ENCODE data around the gene ANKRD33B.

ANKRD33B gene

DNA sequence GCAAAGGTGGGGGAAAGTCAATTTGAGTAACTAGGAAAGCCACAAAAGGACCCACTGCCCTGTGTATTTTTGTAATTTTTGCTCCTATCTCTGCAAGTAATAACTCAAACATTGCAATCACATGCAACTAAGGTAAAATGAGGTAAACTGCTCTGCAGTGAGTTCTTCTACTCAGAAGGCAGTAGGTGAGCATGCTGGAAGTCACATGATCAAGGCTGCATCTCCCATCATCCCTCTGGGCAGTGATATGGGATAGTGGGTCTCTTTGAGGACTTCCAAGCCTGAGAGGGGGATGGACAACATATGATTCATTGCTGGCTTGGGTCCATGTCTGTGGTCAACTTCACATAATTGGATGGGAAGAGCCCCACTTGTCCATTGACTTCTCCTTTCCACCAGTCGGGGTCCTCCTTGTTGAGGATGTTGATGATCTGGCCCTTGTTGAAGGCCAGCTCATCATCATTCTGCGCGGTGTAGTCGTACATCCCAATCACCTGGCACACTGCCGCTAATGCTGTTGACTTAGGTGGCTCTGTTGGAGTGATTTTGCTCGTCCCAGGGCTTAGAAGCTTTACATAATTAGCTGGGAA lies 100.4 kb downstream of the ANKRD33B start:
- peak; percentile 37 for DNase-seq

DNA sequence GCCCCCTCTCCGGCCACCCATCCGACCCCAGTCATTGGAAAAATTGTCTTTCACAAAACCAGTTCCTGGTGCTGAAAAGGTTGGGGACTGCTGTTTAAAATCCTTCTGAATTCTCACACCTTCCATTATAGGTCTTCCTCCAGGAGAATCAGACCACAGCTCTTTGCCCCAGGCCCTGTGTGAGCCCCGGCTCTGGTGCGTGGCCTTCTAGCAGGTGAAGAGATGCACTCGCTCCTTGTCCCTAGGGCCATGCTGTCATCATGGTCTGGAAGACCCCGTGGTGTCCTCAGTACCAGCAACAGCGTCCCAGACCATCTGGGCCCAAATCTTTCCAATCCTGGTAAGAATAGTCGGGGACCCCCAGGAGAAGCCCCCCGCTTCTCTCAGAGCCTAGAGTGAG lies 101.9 kb downstream of the ANKRD33B start:
- no peak for DNase-seq

DNA sequence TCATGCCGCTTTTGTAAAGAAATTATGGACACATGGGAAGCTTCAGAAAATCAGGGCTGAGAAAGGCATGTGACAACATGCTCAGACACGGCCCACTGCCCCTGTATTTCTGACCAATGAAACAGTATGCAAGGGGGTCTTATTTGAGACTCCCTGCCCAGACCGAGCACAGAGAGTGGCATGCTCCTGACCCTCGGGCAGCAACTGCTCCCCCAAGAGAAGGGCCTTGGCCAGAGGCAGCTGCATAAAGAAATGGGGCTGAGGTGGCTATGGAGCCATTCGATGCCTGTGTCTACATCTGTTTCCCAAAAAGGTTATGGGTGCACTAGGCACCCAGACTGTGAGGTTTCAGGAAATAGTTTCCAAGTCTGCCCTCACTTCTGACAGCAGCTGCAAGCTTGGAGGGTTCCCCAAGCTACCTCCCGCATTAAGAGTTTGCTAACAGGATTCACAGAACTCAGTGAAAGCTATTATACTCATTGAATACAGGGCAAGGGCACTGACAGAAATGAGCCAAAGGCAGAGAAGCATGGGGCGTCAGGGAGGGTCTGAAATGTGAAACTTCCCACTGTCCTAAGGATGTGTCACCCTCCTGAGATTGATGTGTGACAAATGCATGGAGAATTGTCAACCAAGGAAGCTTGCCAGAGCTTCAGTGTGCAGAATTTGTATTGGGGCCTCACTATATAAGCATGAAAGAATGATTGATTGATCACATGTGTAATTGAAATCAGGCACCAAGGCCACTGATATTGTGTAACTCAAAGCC lies 102.8 kb downstream of the ANKRD33B start:
- DNase-seq: no peak

DNA sequence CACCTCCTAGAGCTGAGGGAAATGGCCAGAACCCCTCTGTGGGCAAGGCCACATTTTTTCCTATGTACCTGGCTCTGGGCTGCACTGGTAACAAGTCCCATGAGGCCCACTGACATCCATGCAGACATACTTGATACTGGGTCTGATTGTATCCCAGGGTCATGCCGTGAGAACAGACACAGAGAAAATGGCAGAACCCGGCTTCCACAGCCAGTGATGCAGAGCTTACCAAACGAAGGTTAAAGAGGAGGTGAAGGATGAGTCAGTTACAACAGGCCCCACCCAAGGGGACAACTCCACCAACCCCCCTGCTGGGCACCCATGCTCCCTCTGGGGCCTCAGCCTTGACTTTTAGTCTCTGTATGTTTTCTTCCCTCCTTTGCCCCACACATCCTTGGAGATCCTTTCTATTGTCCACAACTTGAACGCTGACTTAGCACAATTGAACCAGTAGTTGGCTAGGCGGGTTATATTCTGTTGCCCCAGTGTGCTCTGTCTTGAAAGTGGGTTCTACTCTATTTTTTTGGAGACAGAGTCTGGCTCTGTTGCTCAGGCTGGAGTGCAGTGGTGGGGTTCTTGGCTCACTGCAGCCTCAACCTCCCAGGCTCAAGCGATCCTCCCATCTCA lies 103.7 kb downstream of the ANKRD33B start:
- no peak for DNase-seq

DNA sequence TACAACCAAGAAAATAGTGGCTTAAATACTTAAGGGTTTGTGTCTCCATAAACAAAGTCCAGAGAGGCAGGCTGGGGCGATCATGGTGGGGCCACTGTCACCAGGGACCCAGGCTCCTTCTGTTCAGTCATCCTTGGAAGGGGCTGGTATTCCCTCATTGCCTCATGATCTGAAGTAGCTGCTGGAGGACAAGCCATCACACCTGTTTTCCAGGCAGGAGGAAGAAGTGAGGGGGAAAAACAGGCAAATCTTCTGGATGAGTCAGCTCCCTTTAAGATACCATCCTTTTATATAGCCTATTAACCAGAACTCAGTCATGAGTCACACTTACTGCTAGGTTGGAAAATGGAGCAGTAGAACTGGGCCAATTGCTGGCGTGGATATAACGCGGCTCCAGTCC lies 104.8 kb downstream of the ANKRD33B start:
- DNase-seq: no peak

DNA sequence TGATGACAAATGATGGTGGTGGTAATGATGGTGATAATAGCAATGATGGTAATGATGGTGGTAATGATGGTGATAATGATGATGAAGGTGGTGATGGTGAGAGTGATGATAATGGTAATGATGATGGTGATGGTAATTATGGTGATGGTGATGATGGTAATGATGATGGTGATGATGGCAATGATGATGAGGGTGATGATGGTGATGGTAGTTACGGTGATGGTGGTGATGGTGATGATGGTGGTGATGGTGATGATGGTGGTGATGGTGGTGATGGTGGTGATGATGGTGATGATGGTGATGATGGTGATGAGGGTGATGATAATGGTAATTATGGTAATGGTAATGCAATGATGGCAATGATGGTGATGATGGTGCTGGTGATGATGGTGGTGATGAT lies 106.1 kb downstream of the ANKRD33B start:
- no peak for DNase-seq

DNA sequence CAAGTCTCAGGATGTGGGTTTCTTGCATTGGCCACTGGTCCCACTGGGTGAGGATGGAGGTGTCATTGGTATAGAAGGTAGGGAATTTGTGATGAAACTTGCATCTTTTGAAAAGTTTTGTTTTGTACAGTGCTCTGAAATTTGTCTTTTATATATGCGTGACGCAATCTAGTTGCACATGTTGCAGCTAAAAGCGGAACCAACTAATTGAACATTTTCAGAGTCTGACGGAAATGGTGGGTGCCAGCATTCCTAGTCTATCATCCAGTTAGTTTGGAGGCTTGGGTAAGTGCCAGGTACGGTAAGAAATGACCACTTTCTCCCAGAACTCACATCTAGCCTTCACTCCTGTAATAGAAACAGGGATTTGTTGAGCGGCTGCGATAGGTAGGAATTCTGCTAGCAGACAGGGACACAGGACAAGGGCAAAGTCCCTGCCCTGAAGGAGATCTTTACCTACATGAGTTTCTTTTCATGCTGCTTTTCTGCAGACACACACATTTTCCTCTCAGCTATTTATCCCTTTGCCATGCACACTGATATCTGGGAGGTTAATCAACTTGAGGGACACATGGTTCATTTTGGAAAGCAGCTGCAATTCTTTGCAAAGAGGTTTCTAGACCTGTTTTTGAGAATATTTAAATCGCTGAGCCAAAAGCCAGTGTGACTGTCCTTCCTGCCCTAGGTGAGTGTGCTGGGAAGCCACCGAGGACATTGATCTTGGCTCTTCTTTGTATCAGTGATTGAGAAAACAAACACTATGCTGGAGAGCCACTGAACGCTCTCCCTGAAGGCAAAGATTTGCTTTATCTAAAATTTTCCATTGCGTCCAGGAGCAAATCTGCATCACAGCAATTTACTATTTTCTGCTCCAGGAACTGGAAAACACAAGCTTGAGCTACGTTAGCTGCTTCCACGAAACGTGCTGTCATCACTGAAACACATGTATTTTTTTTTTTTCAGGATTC lies 107.5 kb downstream of the ANKRD33B start:
- no peak for DNase-seq

DNA sequence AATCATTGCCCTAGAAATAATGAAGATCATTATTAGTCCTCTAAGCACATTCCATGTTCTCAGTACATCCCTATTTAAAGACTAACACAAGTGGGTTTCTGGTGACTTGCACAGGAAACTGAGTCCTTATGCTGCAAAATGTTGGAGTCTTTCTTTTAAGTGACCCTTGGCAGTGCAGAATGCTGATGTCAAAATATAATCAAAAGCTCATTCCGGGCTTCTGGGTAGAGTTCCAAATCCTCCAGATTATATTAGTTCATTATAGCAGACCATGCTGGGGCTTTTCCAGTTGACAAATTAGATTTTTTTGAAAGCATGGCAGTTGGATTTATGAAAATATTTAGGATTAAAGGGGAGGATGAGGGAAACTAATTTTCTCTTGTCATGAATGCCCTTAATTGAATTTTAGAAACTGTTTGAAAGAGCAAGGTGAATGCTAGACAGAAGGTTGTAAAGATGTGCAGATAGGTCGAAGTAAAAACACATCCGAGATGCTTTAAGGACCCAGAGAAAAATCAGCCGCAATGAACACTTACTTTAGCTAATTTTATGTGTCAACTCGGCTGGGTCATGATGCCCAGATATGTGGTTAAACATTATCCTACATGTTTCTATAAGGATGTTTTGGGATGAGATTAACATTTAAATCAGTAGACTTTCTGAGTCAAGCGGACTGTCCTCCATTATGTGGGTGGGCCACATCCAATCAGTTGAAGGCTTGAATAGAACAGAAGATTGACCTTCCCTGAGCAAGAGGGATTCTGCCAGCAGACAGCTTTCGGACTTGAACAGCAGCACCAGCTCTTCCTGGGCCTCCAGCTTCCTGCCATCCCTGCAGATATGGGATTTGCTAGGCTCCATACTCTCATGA lies 108.5 kb downstream of the ANKRD33B start:
- no peak for DNase-seq

DNA sequence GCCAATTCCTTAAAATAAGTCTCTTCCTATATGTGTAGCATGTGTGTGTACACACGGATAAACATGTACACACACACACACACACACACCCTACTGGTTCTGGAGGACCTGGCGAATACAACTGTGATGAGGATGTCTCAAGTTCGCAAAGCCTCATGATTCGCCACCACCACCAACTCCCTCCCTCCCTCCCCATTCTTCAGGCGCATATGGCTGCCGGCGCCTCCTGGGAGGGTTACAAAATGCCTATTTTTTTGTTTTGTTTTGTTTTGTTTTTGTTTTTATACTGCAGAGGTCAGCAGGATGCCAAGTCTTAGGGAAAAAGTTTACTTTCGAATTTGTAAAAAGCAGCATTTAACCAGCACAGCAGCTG lies 109.1 kb downstream of the ANKRD33B start:
- DNase-seq: no peak

DNA sequence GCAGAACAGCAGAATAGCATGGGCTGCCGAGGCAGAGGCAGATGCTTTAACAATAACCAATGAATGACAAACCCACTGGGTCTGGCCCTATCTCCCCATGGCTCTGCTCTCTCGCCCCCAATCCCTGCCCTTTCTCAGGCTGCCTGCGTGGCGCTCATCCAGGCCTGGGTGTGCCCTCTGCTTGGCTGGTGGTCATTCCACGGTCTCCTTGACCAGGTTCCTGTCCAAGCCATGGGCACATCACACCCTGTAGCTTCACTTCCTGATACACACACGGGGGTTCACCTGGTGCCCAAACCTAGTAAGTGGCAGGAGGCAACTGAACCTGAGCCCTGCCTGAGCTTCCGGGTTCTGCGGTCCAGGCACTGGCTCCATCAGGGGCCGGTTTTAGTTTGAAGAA lies 109.5 kb downstream of the ANKRD33B start:
- DNase-seq: no peak

DNA sequence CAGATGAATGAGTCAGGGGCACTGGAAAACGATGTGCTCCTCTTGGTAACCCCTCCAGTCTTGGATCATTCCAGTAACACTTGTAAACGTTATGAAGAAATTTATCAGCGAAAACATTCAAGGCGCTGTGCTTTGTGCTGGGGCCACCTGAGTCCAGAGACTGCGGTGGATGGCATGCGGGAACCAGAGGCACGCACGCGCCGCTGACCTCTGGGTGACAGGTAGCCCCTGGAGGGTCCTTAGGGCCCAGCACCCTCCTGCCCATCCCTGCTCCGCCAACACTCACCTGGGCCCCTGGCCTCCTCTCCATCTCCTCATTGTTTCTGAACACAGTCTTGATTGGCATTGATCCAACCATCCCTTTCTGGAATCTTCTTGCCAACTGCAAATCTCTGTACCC lies 110.2 kb downstream of the ANKRD33B start:
- DNase-seq: no peak

DNA sequence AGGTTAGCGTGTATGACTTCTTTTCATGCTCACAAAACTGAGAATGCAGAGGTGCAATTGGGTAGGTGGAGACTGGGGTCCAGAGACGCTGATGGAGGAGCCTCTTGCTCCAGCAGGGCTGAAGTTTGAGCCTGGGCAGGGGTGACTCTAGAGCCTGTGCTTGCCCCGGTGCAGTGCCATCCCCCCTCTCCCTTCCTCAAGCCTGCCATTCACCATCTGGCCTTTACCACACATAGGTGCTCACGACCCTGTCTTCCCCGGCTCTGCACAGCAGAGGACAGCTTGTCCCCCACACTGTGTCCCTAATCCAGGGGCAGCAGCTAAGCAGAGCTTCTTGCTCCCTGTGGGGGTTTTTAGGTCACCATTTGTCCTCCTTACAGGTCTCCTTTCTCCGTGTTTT lies 110.7 kb downstream of the ANKRD33B start:
- no peak for DNase-seq

DNA sequence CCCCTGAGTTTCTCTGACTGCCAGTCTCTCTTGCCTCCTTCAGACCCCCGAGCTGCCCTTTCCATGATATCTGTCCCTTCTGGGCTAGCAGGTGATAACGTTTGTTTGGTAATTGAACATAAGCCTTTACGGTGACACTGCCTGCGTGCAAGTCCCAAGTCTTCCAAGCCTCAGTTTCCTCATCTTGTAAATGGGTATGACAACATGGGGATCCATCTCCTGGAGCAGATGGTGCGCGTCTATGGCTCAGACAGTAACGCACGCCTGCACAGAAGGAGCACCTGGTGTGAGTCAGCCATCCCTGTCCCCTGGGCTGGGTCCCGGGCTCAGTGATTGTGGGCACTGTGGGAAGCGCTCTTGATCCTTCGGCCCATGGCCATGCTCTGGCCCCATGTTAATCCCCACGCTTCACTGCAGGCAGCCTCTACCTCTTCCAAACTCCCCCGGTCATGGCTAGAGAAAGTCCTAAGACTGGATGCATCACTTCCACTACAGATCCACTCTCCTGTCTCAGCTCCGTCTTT lies 111.4 kb downstream of the ANKRD33B start:
- no peak for DNase-seq

DNA sequence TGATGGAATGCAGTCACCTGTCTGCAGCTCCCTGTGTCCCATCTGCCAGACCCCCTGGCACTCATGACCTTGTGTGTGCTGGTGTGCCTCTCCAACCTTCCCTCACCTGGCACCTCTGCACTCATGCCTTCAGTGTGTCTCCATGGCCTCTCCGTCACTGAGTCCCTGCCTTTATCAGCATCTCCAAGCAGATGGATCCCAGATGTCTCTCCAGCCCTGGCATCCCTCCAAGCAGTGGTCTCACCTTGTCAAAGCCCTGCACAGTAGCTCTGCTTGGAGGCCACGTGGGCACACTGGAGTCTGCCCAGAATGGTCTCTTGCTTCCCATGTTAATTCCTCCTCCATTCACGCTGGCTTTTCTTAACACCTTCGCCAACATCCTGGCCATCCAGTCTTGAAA lies 112.4 kb downstream of the ANKRD33B start:
- DNase-seq: no peak

DNA sequence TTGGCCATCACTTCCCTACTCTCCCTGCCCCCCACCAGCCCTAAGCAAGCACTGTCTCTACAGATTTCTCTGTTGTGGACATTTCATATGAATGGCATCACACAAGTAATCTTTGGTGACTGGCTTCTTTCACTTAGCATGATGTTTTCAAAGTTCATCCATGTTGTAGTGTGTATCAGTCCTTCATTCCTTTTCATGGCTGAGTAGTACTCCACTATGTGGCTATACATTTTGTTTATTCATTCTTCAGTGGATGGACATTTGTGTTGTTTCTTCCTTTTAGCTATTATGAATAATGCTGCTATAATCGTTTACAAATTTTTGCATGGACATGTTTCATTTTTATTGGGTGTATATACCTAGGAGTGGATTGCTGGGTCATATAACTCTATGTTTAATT lies 113.1 kb downstream of the ANKRD33B start:
- DNase-seq: no peak

DNA sequence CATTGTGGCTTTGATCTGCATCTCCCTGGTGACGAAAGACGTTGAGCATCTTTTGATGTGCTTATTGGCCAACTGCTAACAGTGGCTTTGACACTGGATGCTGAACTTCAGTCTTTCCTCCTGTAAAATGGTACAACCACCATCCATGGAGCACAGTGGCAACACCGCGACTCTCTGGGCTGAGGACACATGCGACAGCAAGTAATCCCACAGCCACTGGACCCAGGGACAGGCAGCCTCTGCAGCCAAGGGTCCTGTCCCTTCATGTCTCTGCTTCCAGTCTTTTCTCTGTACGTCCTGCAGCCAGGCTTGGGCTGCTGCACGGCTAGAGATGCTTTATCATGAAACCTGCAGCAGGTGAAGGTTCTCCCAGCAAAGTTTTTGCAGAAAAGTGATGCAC lies 113.7 kb downstream of the ANKRD33B start:
- no peak for DNase-seq

DNA sequence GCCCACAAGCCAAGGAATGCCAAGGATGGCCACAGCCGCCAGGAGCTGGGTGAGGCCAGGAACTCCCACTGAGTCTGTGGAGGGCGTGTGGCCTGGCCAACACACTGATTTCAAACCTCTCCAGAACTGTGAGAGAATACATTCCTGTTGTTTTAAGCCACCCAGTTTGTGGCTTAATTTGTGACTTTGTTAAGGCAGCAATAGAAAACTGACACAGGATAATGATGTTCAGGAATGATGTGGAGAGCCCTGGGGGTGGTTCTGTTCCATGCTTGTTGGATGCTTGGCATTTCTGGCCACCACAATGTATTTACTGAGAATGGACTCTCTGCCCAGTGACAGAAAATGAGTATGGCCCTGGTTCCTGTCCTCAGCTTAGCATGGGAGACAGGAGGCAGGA lies 114.4 kb downstream of the ANKRD33B start:
- DNase-seq: no peak

DNA sequence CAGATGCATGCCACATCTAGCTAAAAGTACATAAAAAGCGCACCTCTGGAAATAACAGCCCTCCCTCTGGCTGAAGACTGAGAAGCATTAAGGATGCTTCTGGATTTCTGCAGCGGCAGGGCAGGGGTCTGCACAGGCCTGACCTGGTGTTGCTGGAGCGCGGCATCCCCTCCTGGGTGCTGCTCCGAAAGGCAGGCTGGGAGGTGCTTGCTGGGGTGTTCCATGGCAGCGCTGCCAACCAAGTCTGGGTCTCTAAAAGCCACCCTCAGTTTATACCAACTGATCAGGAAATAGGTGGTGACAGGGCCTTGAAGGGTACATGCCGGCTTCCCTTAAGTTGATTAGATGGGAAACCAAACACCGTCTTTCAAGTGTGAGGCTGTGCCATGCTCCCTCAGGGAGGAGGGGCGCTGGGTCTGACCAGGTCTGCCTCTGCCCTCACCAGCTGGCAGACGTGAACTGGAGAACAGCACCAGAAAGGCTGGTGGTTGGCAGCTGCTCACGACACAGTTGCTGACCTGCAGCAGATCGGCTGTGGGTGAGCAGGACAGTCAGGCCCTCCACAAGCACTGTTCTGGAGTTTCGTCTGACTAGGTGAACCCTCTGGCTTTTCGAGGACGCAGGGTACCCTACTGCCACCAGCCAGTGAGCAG lies 115.6 kb downstream of the ANKRD33B start:
- no peak for DNase-seq

DNA sequence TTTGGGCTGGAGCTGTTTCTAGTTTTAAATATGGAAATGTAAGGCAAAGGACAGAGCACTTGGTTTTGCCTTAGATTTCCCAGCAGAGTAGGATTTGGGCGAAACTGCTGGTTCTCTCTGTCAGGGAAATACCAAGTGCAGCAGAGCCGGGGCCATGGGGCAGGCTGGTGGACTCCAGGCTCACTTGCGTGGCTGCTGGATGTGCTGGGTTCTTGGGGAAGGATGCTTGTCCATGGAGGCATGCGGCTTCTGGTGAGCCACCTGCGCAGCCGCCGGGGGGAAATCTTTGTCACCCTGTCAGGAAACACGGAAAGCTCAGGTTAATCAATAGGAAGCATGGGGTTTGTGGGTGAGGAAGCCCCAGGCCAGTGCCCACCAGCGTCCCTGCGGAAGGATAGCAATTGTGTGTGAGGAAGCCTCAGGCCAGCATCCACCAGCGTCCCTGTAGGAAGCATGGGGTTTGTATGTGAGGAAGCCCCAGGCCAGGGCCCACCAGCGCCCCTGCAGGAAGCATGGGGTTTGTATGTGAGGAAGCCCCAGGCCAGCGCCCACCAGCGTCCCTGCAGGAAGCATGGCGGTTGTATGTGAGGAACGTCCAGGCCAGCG lies 117.1 kb downstream of the ANKRD33B start:
- DNase-seq: no peak

DNA sequence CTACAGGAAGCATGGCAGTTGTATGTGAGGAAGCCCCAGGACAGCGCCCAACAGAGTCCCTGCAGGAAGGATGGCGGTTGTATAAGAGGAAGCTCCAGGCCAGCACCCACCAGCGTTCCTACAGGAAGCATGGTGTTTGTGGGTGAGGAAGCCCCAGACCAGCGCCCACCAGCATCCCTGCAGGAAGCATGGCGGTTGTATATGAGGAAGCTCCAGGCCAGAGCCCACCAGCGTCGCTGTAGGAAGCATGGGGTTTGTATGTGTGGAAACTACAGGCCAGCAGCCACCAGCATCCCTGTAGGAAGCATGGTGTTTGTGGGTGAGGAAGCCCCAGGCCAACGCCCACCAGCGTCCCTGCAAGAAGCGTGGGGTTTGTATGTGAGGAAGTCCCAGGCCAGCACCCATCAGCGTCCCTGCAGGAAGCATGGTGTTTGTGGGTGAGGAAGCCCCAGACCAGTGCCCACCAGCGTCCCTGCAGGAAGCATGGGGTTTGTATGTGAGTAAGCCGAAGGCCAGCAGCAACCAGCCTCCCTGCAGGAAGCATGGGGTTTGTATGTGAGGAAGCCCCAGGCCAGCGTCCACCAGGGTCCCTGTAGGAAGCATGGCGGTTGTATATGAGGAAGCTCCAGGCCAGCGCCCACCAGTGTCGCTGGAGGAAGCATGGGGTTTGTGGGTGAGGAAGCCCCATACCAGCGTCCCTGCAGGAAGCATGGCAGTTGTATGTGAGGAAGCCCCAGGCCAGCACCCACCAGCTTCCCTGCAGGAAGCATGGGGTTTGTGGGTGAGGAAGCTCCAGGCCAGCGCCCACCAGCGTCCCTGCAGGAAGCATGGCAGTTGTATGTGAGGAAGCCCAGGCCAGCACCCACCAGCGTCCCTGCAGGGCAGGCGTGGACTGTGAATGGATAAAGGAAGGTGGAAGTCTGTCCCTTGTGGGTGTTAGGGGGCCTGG lies 118.1 kb downstream of the ANKRD33B start:
- DNase-seq: no peak

Data from NCI-H226 (cell line).